Bronchial epithelial cell (primary cell): ENCODE results near the gene NIPAL3. TPM values are rescaled to one million over a fixed set of nuclear protein-coding genes. Genes with fewer than 3 reads are reported as not detected.

Source experiments
- DNase-seq: peaks from one replicate; pipeline ENCODE4 v3.0.0-alpha.2; 2010; ENCODE audit warnings: low read depth
- FAIRE-seq: peaks from 2 replicates; lab custom pipeline; 2011; peaks lifted over from hg19 to GRCh38; lab: Jason Lieb, UNC
- H3K27me3 ChIP-seq: 2 replicates; pipeline ENCODE4 v1.5.1; 2011; ENCODE audit warnings: low read length; ENCODE audit not compliant: control insufficient read depth, insufficient read depth
- H3K36me3 ChIP-seq: 2 replicates; pipeline ENCODE4 v1.5.1; 2011; ENCODE audit warnings: low read length; ENCODE audit not compliant: control insufficient read depth, insufficient read depth
- H3K4me3 ChIP-seq: 2 replicates; pipeline ENCODE4 v1.5.1; 2011; ENCODE audit warnings: mild to moderate bottlenecking, low read depth, low read length, control low read depth
- total RNA-seq: library from RNA; depleted of rRNA; stranded (reverse); fragments of >200 nt; gene quantifications from 2 replicates; pipeline ENCODE4 v1.2.1, GENCODE V29; 2014
- TF ChIP-seq, protein P1 (sequence below): IDR thresholded peaks from 2 replicates; pipeline ENCODE4 v1.5.1; 2011; ENCODE audit warnings: mild to moderate bottlenecking, moderate library complexity, low read length, control low read depth, inconsistent platforms; ENCODE audit not compliant: insufficient read depth, severe bottlenecking

Gene NIPAL3
- total RNA-seq, 1 donor from 2014 or later = 35.8 TPM

DNA sequence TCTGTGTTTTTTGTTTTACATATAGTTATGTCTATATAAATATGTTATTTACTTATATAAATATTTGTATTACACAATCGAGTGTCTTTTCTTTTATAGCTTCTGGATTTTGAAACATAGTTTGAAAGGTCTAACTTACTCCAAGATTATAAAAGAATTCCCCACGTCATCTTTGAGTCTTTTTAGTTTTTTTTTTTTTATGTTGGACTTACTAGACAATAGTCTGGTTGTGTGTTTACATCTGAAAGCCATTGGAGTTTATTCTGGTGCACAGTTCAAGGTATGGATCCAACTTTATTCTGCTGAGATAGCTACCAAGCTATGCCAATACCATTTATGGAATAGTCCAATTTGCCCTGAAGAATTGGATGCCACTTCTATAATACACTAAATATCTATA lies 61.0 kb downstream of the NIPAL3 start:
- no peaks in the 10 kb centered on the region for H3K36me3 ChIP-seq
- TF ChIP-seq, protein P1, sequence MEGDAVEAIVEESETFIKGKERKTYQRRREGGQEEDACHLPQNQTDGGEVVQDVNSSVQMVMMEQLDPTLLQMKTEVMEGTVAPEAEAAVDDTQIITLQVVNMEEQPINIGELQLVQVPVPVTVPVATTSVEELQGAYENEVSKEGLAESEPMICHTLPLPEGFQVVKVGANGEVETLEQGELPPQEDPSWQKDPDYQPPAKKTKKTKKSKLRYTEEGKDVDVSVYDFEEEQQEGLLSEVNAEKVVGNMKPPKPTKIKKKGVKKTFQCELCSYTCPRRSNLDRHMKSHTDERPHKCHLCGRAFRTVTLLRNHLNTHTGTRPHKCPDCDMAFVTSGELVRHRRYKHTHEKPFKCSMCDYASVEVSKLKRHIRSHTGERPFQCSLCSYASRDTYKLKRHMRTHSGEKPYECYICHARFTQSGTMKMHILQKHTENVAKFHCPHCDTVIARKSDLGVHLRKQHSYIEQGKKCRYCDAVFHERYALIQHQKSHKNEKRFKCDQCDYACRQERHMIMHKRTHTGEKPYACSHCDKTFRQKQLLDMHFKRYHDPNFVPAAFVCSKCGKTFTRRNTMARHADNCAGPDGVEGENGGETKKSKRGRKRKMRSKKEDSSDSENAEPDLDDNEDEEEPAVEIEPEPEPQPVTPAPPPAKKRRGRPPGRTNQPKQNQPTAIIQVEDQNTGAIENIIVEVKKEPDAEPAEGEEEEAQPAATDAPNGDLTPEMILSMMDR = no peak
- FAIRE-seq = no peak
- H3K4me3 ChIP-seq = no peak overlapping the region
- no peaks in the 10 kb centered on the region for H3K27me3 ChIP-seq
- DNase-seq = no peak

DNA sequence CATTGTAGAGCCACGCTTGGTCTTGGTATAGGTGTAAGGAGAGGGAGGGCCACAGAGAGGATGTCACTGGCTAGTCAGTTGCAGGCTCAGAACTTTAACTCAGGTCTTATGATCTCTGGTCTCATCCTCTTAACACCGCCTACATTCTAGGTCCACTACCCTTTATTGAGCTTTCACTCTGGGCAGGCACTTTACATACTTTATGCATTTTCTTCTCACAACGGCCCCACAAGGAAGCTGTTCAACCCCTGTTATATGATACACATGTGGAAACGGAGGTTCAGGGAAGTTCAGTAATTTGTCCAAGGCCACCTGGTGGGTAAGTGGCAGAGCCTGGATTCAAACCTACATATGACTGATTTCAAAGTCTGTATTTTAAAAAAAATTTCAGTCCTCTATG lies 61.7 kb downstream of the NIPAL3 start:
- Histone ChIP-seq H3K27me3 (no peaks in the 10 kb centered on the region), H3K36me3 (no peaks in the 10 kb centered on the region), H3K4me3 (no peak overlapping the region)
- DNase-seq = no peak
- TF ChIP-seq, protein P1 = no peak
- no peak for FAIRE-seq

DNA sequence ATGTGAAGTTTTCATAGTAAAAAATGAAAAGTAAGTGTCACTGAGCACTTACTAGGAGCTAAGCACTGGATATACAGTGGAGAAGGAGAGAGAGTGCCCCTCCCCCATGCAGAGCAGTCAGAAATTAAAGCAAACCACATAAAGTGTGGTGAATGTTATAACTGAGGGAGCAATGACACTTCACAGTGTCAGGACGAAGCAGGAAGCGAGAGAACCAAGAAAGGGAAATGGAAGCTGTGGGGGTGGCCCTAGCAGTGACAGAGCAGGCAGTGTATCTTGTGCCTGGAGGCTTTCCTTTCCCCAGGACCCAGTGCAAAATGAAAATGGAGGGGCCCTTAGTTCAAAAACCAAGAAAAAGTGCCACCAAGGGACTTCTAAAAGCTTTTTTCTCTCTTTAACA lies 65.5 kb downstream of the NIPAL3 start:
- TF ChIP-seq, protein P1 = no peak
- no peak for FAIRE-seq
- no peak for DNase-seq
- Histone ChIP-seq H3K4me3 (no peak overlapping the region), H3K36me3 (no peaks in the 10 kb centered on the region), H3K27me3 (no peaks in the 10 kb centered on the region)

DNA sequence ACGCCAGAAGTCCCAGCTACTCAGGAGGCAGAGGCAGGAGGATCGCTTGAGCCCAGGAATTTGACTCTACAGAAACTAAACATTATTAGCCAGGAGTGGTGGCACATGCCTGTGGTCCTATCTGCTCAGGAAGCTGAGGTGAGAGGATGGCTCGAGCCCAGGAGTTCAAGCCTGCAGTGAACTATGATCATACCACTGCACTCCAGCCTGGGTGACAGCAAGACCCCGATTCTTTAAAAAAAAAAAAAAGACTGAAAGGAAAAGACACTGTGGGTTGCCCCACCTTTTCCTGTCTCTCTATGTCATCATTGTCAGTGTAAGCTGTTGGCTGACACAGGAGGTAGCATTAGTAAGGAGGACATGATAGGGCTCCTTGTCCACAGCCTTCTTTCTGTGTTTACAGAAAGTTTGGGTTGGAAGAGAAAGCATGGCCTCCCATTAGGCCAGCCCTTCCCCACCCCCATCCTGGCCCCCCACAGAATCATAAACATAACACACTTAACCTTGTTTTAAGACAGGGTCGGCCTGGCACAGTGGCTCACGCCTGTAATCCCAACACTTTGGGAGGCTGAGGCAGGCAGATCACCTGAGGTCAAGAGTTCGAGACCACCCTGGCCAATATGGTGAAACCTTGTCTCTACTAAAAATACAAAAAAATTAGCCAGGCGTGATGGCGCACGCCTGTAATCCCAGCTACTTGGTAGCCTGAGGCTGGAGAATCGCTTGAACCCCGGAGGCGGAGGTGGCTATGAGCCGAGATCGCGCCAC lies 66.4 kb downstream of the NIPAL3 start:
- Histone ChIP-seq H3K36me3 (no peaks in the 10 kb centered on the region), H3K4me3 (no peak overlapping the region), H3K27me3 (no peaks in the 10 kb centered on the region)
- DNase-seq (no peak), FAIRE-seq (no peak)
- TF ChIP-seq, protein P1 = no peak

DNA sequence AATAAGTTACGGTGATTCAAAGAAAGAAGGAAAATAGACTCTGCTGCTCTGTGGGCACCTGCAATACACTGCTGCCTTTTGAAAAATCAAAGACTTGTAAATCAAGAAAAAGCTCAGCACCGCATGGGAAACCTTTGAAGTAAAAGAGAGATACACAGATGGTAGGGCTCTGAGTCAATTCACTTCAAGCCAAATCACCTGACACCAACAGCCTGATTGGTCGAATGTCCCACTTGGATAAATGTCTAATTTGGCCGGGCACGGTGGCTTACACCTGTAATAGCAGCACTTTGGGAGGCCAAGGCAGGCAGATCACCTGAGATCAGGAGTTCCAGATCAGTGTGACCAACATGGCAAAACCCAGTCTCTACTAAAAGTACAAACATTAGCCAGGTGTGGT lies 67.8 kb downstream of the NIPAL3 start:
- H3K36me3 ChIP-seq = no peaks in the 10 kb centered on the region
- no peak overlapping the region for H3K4me3 ChIP-seq
- FAIRE-seq (no peak), DNase-seq (no peak)
- no peaks in the 10 kb centered on the region for H3K27me3 ChIP-seq
- TF ChIP-seq, protein P1 = no peak

DNA sequence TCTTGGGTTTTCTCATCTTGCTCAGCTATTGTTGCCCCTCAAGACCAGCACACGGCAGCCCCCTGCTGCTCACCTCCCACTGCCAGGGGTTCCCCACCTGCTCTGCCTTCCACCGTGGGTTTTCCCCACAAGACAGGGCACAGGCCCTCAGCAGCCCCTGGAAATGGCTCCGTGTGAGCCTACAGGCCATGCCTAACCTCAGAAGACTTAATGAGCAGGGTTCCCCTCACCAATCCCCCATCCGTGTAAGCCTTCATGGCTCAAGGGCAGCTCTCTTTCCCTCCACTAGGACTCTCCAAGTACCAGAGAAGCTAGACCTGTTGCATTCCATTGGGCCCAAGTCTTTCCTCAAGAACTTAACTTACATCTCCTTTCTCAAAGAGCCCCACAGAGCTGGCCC lies 68.6 kb downstream of the NIPAL3 start:
- TF ChIP-seq, protein P1 = no peak
- Histone ChIP-seq H3K27me3 (no peaks in the 10 kb centered on the region), H3K4me3 (no peak overlapping the region), H3K36me3 (no peaks in the 10 kb centered on the region)
- FAIRE-seq (no peak), DNase-seq (no peak)
